HUES6 (cell line): ENCODE results near the gene DMBX1.

ENCODE experiments used
- H3K27ac ChIP-seq: 2 replicates; pipeline ENCODE4 v1.7.0; 2013; ENCODE audit warnings: low read depth, mild to moderate bottlenecking, low read length, inconsistent platforms
- H3K27me3 ChIP-seq: 2 replicates; pipeline ENCODE4 v1.6.1; 2013; ENCODE audit warnings: low read length; ENCODE audit not compliant: control insufficient read depth, insufficient read depth
- H3K36me3 ChIP-seq: 2 replicates; pipeline ENCODE4 v1.6.1; 2013; ENCODE audit warnings: low read length; ENCODE audit not compliant: control insufficient read depth, insufficient read depth
- H3K4me1 ChIP-seq: 2 replicates; pipeline ENCODE4 v1.6.1; 2013; ENCODE audit warnings: low read length; ENCODE audit not compliant: control insufficient read depth, insufficient read depth
- H3K4me3 ChIP-seq: 2 replicates; pipeline ENCODE4 v1.5.1; 2013; ENCODE audit warnings: low read depth, low read length
- H3K9ac ChIP-seq: one replicate; pipeline ENCODE4 v1.6.1; 2013; ENCODE audit warnings: mild to moderate bottlenecking, low read length
- H3K9me3 ChIP-seq: 2 replicates; pipeline ENCODE4 v1.6.1; 2013; ENCODE audit warnings: low read depth, low read length; ENCODE audit not compliant: control insufficient read depth, insufficient read depth

DMBX1 gene

GRCh38 chr1:46474570-46474969, 15.1 kb upstream of the DMBX1 start:
- no peak overlapping the region for H3K4me3 ChIP-seq
- no peaks in the 10 kb centered on the region for H3K9me3 ChIP-seq
- H3K9ac ChIP-seq = no peak overlapping the region
- H3K36me3 ChIP-seq = no peaks in the 10 kb centered on the region
- peaks cover 96% of the 10 kb centered on the region for H3K27me3 ChIP-seq
- peaks cover 18% of the 10 kb centered on the region for H3K4me1 ChIP-seq
- no peak overlapping the region for H3K27ac ChIP-seq

- H3K9ac ChIP-seq = no peak overlapping the region
- H3K27me3 ChIP-seq = peaks cover 96% of the 10 kb centered on the region
- peaks cover 17% of the 10 kb centered on the region for H3K4me1 ChIP-seq
- no peaks in the 10 kb centered on the region for H3K36me3 ChIP-seq
- H3K9me3 ChIP-seq = no peaks in the 10 kb centered on the region
- no peak overlapping the region for H3K4me3 ChIP-seq
- no peak overlapping the region for H3K27ac ChIP-seq
Measured at GRCh38 chr1:46476673-46477072, 13.0 kb upstream of the DMBX1 start.

GRCh38 chr1:46477153-46477929, 12.3 kb upstream of the DMBX1 start:
- Histone ChIP-seq H3K4me3 (no peak overlapping the region), H3K9me3 (no peaks in the 10 kb centered on the region), H3K27me3 (peaks cover 97% of the 10 kb centered on the region), H3K36me3 (no peaks in the 10 kb centered on the region), H3K9ac (no peak overlapping the region), H3K4me1 (peaks cover 17% of the 10 kb centered on the region), H3K27ac (no peak overlapping the region)

- H3K4me3 ChIP-seq = no peak overlapping the region
- no peaks in the 10 kb centered on the region for H3K36me3 ChIP-seq
- no peaks in the 10 kb centered on the region for H3K9me3 ChIP-seq
- H3K27ac ChIP-seq = no peak overlapping the region
- H3K9ac ChIP-seq = no peak overlapping the region
- peaks cover 17% of the 10 kb centered on the region for H3K4me1 ChIP-seq
- H3K27me3 ChIP-seq = peaks cover 98% of the 10 kb centered on the region
Measured at GRCh38 chr1:46478721-46479485, 10.7 kb upstream of the DMBX1 start.

- Histone ChIP-seq H3K9me3 (no peaks in the 10 kb centered on the region), H3K27me3 (peaks cover 98% of the 10 kb centered on the region), H3K27ac (no peak overlapping the region), H3K4me3 (no peak overlapping the region), H3K9ac (no peak overlapping the region), H3K4me1 (peaks cover 19% of the 10 kb centered on the region), H3K36me3 (no peaks in the 10 kb centered on the region)
Measured at GRCh38 chr1:46479744-46480350, 9.8 kb upstream of the DMBX1 start.

GRCh38 chr1:46480959-46481646, 8.5 kb upstream of the DMBX1 start:
- H3K36me3 ChIP-seq = no peaks in the 10 kb centered on the region
- H3K9me3 ChIP-seq = no peaks in the 10 kb centered on the region
- H3K9ac ChIP-seq = no peak overlapping the region
- peaks cover 27% of the 10 kb centered on the region for H3K4me1 ChIP-seq
- H3K27me3 ChIP-seq = peaks cover 98% of the 10 kb centered on the region
- no peak overlapping the region for H3K4me3 ChIP-seq
- H3K27ac ChIP-seq = no peak overlapping the region

GRCh38 chr1:46481961-46482360, 7.7 kb upstream of the DMBX1 start:
- H3K36me3 ChIP-seq = no peaks in the 10 kb centered on the region
- H3K4me1 ChIP-seq = peaks cover 25% of the 10 kb centered on the region
- H3K9ac ChIP-seq = no peak overlapping the region
- no peaks in the 10 kb centered on the region for H3K9me3 ChIP-seq
- H3K27ac ChIP-seq = no peak overlapping the region
- H3K4me3 ChIP-seq = no peak overlapping the region
- peaks cover 98% of the 10 kb centered on the region for H3K27me3 ChIP-seq

GRCh38 chr1:46483589-46483988, 6.0 kb upstream of the DMBX1 start:
- no peaks in the 10 kb centered on the region for H3K9me3 ChIP-seq
- no peak overlapping the region for H3K4me3 ChIP-seq
- no peaks in the 10 kb centered on the region for H3K36me3 ChIP-seq
- H3K9ac ChIP-seq = no peak overlapping the region
- peaks cover 99% of the 10 kb centered on the region for H3K27me3 ChIP-seq
- peaks cover 24% of the 10 kb centered on the region for H3K4me1 ChIP-seq
- no peak overlapping the region for H3K27ac ChIP-seq

GRCh38 chr1:46484783-46485490, 4.7 kb upstream of the DMBX1 start:
- H3K9ac ChIP-seq = no peak overlapping the region
- H3K36me3 ChIP-seq = no peaks in the 10 kb centered on the region
- H3K27ac ChIP-seq = no peak overlapping the region
- peaks cover 28% of the 10 kb centered on the region for H3K4me1 ChIP-seq
- H3K9me3 ChIP-seq = no peaks in the 10 kb centered on the region
- H3K27me3 ChIP-seq = peaks cover 99% of the 10 kb centered on the region
- no peak overlapping the region for H3K4me3 ChIP-seq

GRCh38 chr1:46485564-46486431, 3.8 kb upstream of the DMBX1 start:
- Histone ChIP-seq H3K27ac (no peak overlapping the region), H3K9ac (no peak overlapping the region), H3K36me3 (no peaks in the 10 kb centered on the region), H3K4me1 (peaks cover 34% of the 10 kb centered on the region), H3K9me3 (no peaks in the 10 kb centered on the region), H3K4me3 (peak overlapping the region; percentile 49), H3K27me3 (peaks cover 100% of the 10 kb centered on the region)
